Activated naive CD4-positive, alpha-beta T cell treated with anti-CD3 and anti-CD28 coated beads for 36 hours (primary cell): ENCODE data around the gene EBLN2. TPM values are rescaled to one million over a fixed set of nuclear protein-coding genes. Genes with fewer than 3 reads are reported as not detected.
"Not testable (repeated sequence)": the region's sequence is repeated elsewhere in the genome, so short reads cannot be mapped to it uniquely, and the experiment has no call there.

ENCODE experiments used
- CTCF ChIA-PET: fragments of 350-600 bp; sonication (Branson Sonifier 250); formaldehyde crosslinking; loops from one replicate; lab custom pipeline; 2021; ENCODE audit warnings: antibody characterized with exemption; lab: Charles Lee
- DNase-seq: peaks from one replicate; pipeline ENCODE4 v3.0.0-alpha.2; 2020
- H3K27ac Mint-ChIP-seq: one replicate; pipeline ENCODE4 v1.8.0; 2021; ENCODE audit warnings: mild to moderate bottlenecking, mixed read lengths
- H3K27me3 Mint-ChIP-seq: one replicate; pipeline ENCODE4 v1.8.0; 2021; ENCODE audit warnings: low read depth, mixed read lengths
- H3K36me3 Mint-ChIP-seq: one replicate; pipeline ENCODE4 v1.8.0; 2021; ENCODE audit warnings: low read depth, mixed read lengths
- H3K4me1 Mint-ChIP-seq: one replicate; pipeline ENCODE4 v1.8.0; 2021; ENCODE audit warnings: low read depth, mixed read lengths
- H3K4me3 Mint-ChIP-seq: one replicate; pipeline ENCODE4 v1.8.0; 2021; ENCODE audit warnings: mild to moderate bottlenecking, moderate library complexity, mixed read lengths
- H3K9me3 Mint-ChIP-seq: one replicate; pipeline ENCODE4 v1.8.0; 2021; ENCODE audit warnings: mixed read lengths
- intact Hi-C: fragments of 100-400 bp; cut with micrococcal nuclease; formaldehyde crosslinking; loops from one replicate; pipeline ENCODE4 v1.15.1; 2023
- total RNA-seq, 2 experiments: library from RNA; stranded (reverse); gene quantifications; one replicate each; pipeline ENCODE4 v1.2.3, GENCODE V29; 2021

Gene EBLN2
- total RNA-seq, 2 experiments from 2014 or later, result 4.1 to 5.0 TPM

DNA sequence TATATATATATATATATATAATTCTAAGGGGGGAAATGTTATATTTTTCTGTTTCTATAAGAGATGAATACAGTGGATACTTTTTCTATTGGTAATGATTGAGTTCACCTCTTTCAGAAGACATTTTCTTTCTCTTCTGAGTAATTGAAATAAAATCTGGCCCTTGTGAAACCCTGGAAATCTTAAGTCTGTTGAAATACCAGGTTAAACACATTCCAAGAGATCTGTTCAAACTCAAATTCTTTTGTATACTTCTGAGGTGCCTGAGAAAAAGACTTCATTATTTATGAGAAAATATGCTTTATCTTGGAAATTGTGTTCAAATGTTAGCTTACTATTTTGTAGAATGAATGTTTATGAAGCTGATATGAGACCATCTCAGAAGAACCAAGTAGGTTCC lies 4.8 kb downstream of the EBLN2 start:
- CTCF ChIA-PET, result interaction anchor here (0.6 kb wide), 1 partner anchor 396 kb away, joined by 3 read pairs; no protein-coding TSS in a partner anchor
- H3K27ac Mint-ChIP-seq, DNase-seq, intact Hi-C loops, H3K4me1 Mint-ChIP-seq, H3K9me3 Mint-ChIP-seq, H3K27me3 Mint-ChIP-seq, H3K4me3 Mint-ChIP-seq: not testable (repeated sequence)
- peaks cover 20% of the 10 kb centered on the region for H3K36me3 Mint-ChIP-seq

DNA sequence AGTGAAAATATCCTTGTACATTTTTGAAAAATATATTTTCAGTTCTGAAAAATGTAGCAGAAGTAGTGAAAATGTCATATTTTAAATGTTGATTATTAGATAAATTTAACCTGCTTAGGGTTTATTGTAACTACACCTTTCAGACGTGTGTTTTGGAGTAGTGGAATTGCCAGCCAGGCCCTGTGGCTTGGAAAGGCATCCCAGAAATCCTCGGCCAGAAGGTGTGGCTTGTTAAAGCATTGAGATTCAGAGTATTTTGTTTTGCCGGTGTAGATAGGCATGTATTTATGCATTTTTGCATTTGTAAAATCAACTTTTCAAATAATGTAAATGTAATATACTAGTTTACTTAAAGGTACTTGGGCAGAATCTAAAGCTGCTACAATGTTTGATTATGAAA lies 7.0 kb downstream of the EBLN2 start:
- peaks cover 14% of the 10 kb centered on the region for H3K36me3 Mint-ChIP-seq
- CTCF ChIA-PET, result no interaction called here
- intact Hi-C loops, result no loop called here

DNA sequence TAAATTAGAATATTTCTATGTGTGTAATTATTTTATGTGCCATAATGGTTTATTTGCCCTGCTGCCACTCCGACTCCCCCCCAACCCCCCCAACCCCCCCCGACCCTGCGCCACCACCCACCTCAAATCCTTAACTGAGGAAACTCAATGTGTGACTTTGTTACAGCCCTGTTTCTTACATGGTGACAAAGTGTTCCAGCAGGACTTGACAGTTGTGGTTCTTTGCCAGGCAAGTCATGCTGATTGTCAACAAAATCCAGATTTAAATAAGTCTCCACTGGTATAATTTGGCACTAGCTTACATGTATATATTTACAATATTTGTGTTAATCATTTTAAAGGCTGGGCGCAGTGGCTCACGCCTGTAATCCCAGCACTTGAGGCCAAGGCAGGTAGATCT lies 7.7 kb downstream of the EBLN2 start:
- no peak for DNase-seq
- Mint-ChIP-seq H3K4me3 (no peak overlapping the region), H3K27ac (no peak overlapping the region), H3K9me3 (no peaks in the 10 kb centered on the region), H3K27me3 (no peaks in the 10 kb centered on the region), H3K36me3 (peaks cover 13% of the 10 kb centered on the region), H3K4me1 (peaks cover 11% of the 10 kb centered on the region)
- intact Hi-C loops, result no loop called here
- CTCF ChIA-PET, result interaction anchor here (1.3 kb wide), 1 partner anchor 13 kb away, joined by 3 read pairs; no protein-coding TSS in a partner anchor

More for the DNA sequence above, 7.0 kb downstream of the EBLN2 start:
- Mint-ChIP-seq H3K27ac (no peak overlapping the region), H3K4me3 (no peak overlapping the region), H3K27me3 (no peaks in the 10 kb centered on the region), H3K9me3 (no peaks in the 10 kb centered on the region), H3K4me1 (peaks cover 11% of the 10 kb centered on the region)
- no peak for DNase-seq

DNA sequence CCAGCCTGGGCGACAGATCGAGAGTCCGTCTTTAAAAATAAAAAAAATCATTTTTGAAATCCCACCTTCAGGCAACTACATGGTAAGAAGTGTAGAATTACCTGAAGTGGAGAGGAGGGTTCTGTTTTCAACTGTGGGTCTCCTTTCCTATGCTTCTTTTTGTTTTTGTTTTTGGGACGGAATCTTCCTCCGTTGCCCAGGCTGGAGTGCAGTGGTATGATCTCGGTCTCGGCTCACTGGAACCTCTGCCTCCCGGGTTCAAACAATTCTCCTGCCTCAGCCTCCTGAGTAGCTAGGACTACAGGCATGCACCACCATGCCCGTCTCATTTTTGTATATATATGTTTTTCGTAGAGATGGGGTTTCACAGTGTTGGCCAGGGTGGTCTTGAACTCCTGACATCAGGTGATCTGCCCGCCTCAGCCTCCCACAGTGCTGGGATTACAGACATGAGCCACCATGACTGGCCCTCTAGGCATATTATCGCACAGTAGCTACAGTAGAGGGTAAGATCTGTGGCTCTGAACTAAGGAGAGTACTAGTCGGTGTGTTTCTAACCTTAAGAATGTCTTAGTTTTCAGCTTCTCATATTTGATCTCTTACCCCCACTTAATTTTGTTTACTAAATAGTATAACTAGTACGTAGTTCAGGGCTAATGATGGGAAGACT lies 8.5 kb downstream of the EBLN2 start:
- peaks cover 11% of the 10 kb centered on the region for H3K4me1 Mint-ChIP-seq
- DNase-seq, result no peak
- no peak overlapping the region for H3K4me3 Mint-ChIP-seq
- no peak overlapping the region for H3K27ac Mint-ChIP-seq
- CTCF ChIA-PET, result interaction anchor here (1.3 kb wide), 1 partner anchor 13 kb away, joined by 3 read pairs; no protein-coding TSS in a partner anchor
- intact Hi-C loops, result no loop called here
- no peaks in the 10 kb centered on the region for H3K27me3 Mint-ChIP-seq
- no peaks in the 10 kb centered on the region for H3K9me3 Mint-ChIP-seq
- peaks cover 6% of the 10 kb centered on the region for H3K36me3 Mint-ChIP-seq

DNA sequence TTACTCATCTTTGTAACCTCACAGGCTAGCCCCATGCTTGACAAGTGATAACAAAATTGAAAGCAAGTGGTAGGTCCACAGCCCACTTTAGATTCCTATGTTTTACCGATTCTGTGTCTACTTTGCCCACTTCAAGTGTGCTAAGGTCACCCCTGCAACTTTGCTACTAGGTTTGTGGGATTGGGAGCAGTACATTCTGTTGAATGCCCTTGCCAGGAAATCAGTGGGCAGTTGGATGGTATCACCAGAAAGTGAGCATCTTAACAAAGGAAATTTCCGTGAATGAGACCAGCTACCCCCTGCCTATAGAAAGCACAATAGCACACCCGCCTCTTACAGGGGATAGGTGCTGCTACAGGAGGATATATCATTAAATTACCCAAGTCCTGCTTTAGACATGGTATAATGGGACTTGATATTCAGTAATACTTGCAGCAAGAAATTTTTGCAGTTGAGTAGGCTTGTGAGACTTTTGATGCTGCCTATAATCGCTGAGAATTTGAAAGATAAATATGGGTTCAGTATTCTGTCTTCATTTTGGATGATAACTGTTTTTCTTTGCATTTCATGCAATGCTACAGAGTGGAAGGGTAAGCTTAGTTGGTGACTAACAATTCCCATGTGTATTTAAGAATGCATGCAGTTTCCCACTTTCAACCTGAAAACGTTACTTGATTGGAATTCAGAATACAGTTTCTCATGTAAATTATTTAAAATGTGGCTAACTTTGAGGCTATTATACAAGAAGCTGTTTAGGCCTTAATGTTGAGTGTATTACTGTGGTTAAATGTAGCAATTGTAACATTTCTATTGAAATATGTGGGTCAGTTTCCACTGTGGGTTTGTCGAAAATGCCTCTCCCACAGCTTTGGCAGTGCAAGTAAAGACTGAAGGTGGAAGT lies 9.5 kb downstream of the EBLN2 start:
- H3K27me3 Mint-ChIP-seq, result no peaks in the 10 kb centered on the region
- H3K27ac Mint-ChIP-seq, result no peak overlapping the region
- no peak for DNase-seq
- peaks cover 11% of the 10 kb centered on the region for H3K4me1 Mint-ChIP-seq
- H3K9me3 Mint-ChIP-seq, result no peaks in the 10 kb centered on the region
- no peak overlapping the region for H3K4me3 Mint-ChIP-seq
- no peaks in the 10 kb centered on the region for H3K36me3 Mint-ChIP-seq
- CTCF ChIA-PET, result no interaction called here
- intact Hi-C loops, result no loop called here

DNA sequence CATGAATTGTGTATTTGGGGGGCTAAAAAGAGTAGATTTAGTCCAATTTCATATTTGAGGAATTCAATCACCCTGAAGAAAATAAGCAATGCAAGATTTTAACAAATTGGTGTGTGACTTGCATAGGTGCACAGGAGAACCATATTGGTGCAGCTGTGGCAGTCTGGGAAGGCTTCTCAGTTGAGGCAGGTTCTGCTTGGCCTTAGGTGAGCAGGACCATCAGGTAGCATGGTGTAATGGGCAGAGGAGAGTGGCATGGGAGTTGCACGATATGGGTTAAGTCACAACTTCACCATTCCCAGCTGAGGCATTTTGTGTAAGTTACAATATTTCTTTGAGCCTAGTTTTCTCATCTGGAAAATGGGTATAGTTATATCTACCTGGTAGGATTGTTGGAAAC lies 10.5 kb downstream of the EBLN2 start:
- CTCF ChIA-PET, result no interaction called here
- Mint-ChIP-seq H3K4me3 (no peak overlapping the region), H3K27ac (no peak overlapping the region), H3K4me1 (peaks cover 11% of the 10 kb centered on the region), H3K36me3 (no peaks in the 10 kb centered on the region), H3K9me3 (no peaks in the 10 kb centered on the region), H3K27me3 (no peaks in the 10 kb centered on the region)
- no peak for DNase-seq
- intact Hi-C loops, result no loop called here

DNA sequence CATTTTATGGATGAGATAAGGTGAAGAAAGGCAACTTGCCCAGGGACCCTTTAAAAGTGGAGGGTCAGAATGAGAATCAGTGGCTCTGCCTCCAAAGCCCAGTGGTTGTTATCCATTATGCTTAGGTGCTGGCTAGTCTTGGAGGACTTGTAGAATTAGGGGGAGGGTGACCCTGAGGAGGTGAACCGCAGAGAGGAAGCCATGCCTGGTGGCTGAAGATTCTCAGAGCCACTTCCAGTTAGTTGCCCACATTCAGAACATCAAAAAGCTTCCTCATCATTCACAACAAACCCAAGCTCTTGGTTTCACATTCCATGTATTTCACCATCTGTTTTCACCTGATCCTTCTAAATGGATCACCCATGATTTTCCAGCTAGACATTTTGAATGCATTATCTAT lies 11.2 kb downstream of the EBLN2 start:
- Mint-ChIP-seq H3K27me3 (no peaks in the 10 kb centered on the region), H3K27ac (no peak overlapping the region), H3K4me1 (peaks cover 11% of the 10 kb centered on the region), H3K4me3 (no peak overlapping the region), H3K36me3 (no peaks in the 10 kb centered on the region), H3K9me3 (no peaks in the 10 kb centered on the region)
- intact Hi-C loops, result no loop called here
- CTCF ChIA-PET, result no interaction called here
- DNase-seq, result no peak

DNA sequence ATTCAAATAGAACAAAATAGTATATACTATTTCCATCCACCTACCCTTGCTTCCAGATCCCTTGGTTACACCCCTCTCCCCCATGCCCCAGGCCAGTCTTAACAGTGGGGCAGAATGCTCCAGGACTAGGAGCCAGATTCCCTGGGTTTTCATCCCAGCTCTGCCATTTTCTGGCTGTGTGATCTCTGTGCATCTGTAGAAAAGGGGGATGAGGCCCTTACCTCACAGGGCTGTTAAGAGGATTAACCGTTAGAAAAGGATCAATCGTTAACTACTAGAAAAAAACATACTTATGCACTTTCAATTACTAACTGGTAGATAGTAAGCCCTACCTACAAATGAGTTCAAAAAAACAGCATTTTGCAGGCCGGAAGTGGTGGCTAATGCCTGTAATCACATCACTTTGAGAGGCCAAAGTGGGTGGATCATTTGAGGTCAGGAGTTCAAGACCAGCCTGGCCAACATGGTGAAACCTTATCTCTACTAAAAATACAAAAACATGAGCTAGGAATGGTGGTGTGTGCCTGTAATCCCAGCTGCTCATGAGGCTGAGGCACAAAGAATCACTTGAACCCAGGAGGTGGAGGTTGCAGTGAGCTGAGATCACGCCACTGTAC lies 11.7 kb downstream of the EBLN2 start:
- H3K27ac Mint-ChIP-seq, result no peak overlapping the region
- CTCF ChIA-PET, result interaction anchor here (0.9 kb wide), 1 partner anchor 12 kb away, joined by 3 read pairs; no protein-coding TSS in a partner anchor
- H3K4me3 Mint-ChIP-seq, result no peak overlapping the region

DNA sequence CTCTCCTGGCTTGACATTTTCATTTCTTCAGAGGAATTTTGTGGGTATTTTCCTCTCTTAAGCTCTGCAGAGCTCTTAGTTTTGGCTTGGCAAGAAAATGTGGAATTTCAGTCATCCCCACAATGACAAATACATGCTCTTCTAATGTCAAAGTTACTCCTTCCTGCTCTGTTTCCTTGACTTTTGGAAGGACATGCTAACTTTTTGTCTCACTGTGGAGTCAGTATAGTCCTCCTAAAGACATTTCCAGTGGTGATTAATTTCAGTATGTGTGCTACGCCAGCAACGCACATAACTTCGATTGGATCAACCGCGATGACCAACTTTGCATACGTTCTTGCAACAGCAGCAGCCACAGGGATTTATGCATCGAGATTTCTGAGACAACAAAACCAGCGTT lies 13.3 kb downstream of the EBLN2 start:
- Mint-ChIP-seq H3K27ac (no peak overlapping the region), H3K9me3 (no peaks in the 10 kb centered on the region), H3K4me1 (peaks cover 11% of the 10 kb centered on the region), H3K27me3 (no peaks in the 10 kb centered on the region), H3K36me3 (no peaks in the 10 kb centered on the region), H3K4me3 (no peak overlapping the region)
- DNase-seq, result no peak
- CTCF ChIA-PET, result no interaction called here
- intact Hi-C loops, result no loop called here

More for the DNA sequence above, 11.7 kb downstream of the EBLN2 start:
- no peaks in the 10 kb centered on the region for H3K9me3 Mint-ChIP-seq
- DNase-seq, result no peak
- H3K4me1 Mint-ChIP-seq, result peaks cover 11% of the 10 kb centered on the region
- no peaks in the 10 kb centered on the region for H3K36me3 Mint-ChIP-seq
- no peaks in the 10 kb centered on the region for H3K27me3 Mint-ChIP-seq
- intact Hi-C loops, result no loop called here

DNA sequence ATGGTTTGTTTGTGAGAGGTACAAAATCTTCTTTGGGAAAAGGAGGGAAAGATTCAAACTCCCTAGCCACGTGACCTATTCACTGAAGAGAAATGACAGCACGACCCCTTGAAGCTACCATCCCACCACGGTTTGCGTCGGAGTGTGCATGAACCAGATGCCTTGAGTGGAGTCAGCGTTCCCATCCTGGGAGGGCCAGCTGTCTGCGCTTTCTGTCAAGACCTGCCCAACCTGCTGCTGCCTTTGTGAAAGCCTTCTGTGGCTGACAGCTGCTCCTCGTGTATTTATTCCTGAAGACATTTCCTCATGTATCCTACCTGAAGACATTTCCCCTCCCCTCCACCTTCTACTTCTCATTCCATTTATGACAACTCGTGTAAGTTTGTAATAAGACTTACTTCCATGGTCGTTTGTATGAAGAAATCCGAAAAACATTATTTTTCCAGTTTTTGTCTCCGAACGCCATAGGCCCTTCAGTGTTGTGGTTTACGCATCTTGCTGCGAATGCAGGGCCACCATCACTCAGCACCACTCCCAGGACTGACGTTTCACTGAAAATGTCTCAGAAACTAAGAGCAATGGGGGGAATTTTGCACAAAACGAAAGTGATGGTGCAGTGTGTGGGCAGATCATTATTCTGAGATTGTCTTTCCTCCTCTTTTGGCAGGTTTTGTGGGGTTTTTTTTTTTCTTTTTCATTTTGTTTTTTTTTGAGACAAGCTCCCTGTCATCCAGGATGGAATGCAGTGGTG lies 18.9 kb downstream of the EBLN2 start:
- peaks cover 4% of the 10 kb centered on the region for H3K4me1 Mint-ChIP-seq
- CTCF ChIA-PET, result interaction anchor here (2.4 kb wide), 1 partner anchor 24 kb away, joined by 8 read pairs; no protein-coding TSS in a partner anchor
- H3K27ac Mint-ChIP-seq, result no peak overlapping the region

DNA sequence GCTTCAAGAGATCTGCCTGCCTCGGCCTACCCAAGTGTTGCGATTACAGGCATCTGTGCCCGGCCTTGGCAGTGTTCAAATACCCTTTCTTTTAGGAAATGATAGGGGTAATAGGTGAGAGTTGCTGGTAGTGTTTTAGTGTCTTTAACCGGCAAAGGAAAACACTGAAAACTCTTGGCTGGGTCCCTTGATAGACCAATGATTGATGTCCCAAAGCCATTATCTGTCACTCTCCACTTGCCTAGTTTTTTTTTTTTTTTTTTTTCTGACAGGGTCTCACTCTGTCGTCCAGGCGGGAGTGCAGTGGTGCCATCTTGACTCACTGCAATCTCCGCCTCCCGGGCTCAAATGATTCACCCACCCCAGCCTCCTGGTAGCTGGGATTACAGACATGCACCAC lies 19.7 kb downstream of the EBLN2 start:
- H3K36me3 Mint-ChIP-seq, result no peaks in the 10 kb centered on the region
- peaks cover 7% of the 10 kb centered on the region for H3K4me1 Mint-ChIP-seq
- CTCF ChIA-PET, result no interaction called here
- no peak overlapping the region for H3K4me3 Mint-ChIP-seq
- DNase-seq, result no peak
- H3K27ac Mint-ChIP-seq, result no peak overlapping the region
- H3K27me3 Mint-ChIP-seq, result no peaks in the 10 kb centered on the region
- intact Hi-C loops, result no loop called here
- H3K9me3 Mint-ChIP-seq, result no peaks in the 10 kb centered on the region

More for the DNA sequence above, 18.9 kb downstream of the EBLN2 start:
- H3K27me3 Mint-ChIP-seq, result no peaks in the 10 kb centered on the region
- H3K9me3 Mint-ChIP-seq, result no peaks in the 10 kb centered on the region
- intact Hi-C loops, result no loop called here
- H3K36me3 Mint-ChIP-seq, result no peaks in the 10 kb centered on the region
- H3K4me3 Mint-ChIP-seq, result no peak overlapping the region
- peak; percentile 32 for DNase-seq

DNA sequence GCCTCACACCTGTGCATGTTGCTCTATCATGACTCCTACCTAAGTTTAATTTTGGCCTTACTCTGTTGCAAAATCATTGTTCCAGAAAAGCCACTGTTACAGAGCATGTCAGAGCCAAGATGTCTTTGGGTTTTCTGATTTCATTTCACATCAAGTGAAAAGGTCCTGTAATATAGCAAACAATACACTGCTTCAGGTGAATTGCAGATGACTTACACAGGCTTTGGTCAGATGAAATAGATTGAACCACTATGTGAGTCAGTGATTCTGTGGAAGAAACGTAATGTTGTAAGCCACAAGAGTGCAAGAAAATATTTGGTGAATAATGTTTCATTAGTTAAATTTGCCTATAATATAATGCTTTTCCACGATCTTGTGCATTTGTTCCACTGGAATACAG lies 22.7 kb downstream of the EBLN2 start:
- Mint-ChIP-seq H3K4me3 (no peak overlapping the region), H3K4me1 (peaks cover 12% of the 10 kb centered on the region), H3K27ac (no peak overlapping the region), H3K9me3 (no peaks in the 10 kb centered on the region), H3K27me3 (no peaks in the 10 kb centered on the region), H3K36me3 (no peaks in the 10 kb centered on the region)
- intact Hi-C loops, result no loop called here
- DNase-seq, result no peak
- CTCF ChIA-PET, result interaction anchor here (0.6 to 2.7 kb wide), 2 partner anchors 145 to 563 kb away, joined by 3 to 18 read pairs; no protein-coding TSS in a partner anchor
